ENCODE data around the gene CASR. TPM values are rescaled to one million over a fixed set of nuclear protein-coding genes. Genes with fewer than 3 reads are reported as not detected.
A peak's percentile ranks its signal among the peaks of the same experiment; 100 is the strongest.

CASR gene
- total RNA-seq, 4 donors from 2014 or later, result 0.37 to 1.4 TPM; not detected in 2

- in situ Hi-C loops (cut with MboI; ENCODE audit: low pct_ligation_motif_present in 1 of 4, low pct_unique_long_range_greater_than_20kb in 1 of 4, low sequenced_read_pairs in 3 of 4) (no loop called here), intact Hi-C loops (cut with DNase I; ENCODE audit: low total_unique reads) (no loop called here)
- Histone ChIP-seq H3K4me1 (peaks cover 0 to 25% (median 16%) of the 10 kb centered on the region in 4 donors), H3K27ac (no peak overlapping the region), H3K9me3 (no peaks in the 10 kb centered on the region), H3K4me3 (peak overlapping the region in 3 of 4 donors; percentile 15 to 45 (median 19)), H3K27me3 (peaks cover 42% of the 10 kb centered on the region), H3K36me3 (no peaks in the 10 kb centered on the region)
- TF ChIP-seq EP300 (IDR thresholded peaks at IDR 0.05; ENCODE audit: low read depth) (no peak), POLR2AphosphoS5 (IDR thresholded peaks at IDR 0.05) (no peak), POLR2A (IDR thresholded peaks at IDR 0.05) (no peak)
- TF ChIP-seq, protein P1, sequence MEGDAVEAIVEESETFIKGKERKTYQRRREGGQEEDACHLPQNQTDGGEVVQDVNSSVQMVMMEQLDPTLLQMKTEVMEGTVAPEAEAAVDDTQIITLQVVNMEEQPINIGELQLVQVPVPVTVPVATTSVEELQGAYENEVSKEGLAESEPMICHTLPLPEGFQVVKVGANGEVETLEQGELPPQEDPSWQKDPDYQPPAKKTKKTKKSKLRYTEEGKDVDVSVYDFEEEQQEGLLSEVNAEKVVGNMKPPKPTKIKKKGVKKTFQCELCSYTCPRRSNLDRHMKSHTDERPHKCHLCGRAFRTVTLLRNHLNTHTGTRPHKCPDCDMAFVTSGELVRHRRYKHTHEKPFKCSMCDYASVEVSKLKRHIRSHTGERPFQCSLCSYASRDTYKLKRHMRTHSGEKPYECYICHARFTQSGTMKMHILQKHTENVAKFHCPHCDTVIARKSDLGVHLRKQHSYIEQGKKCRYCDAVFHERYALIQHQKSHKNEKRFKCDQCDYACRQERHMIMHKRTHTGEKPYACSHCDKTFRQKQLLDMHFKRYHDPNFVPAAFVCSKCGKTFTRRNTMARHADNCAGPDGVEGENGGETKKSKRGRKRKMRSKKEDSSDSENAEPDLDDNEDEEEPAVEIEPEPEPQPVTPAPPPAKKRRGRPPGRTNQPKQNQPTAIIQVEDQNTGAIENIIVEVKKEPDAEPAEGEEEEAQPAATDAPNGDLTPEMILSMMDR (IDR thresholded peaks at IDR 0.05), result no peak
- WGBS, 2 donors (ENCODE audit: low coverage in 1 of 2), result 10% methylated on average over 47 of the region's 64 CpGs; no CpG with 5 or more reads in 1 of the 2 donors
- no peak for DNase-seq
Measured at GRCh38 chr3:122183893-122184590, 574 bp downstream of the CASR start.

DNA sequence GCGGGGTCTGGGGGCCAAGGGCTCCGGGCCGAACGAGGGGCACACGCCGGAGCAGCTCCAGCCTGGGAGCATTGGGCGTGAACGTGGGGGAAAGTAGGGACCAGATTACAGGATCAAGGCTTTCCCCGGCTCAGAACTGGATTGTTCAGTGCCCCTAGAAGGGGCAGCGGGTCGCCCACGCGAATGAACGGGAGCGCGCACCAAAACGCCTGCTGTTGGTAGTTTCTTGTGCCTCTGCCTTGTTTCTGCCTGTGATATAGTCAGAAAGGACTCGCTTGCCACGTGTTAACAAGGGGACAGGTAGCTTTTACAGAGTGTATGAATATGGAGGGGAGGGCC lies 1.1 kb downstream of the CASR start:
- Histone ChIP-seq H3K4me3 (peak overlapping the region in 1 of 4 donors; percentile 45), H3K36me3 (no peaks in the 10 kb centered on the region), H3K4me1 (peaks cover 0 to 30% (median 16%) of the 10 kb centered on the region in 4 donors), H3K27me3 (peaks cover 42% of the 10 kb centered on the region), H3K9me3 (no peaks in the 10 kb centered on the region), H3K27ac (no peak overlapping the region)
- in situ Hi-C loops (cut with MboI; ENCODE audit: low pct_ligation_motif_present in 1 of 4, low pct_unique_long_range_greater_than_20kb in 1 of 4, low sequenced_read_pairs in 3 of 4) (no loop called here), intact Hi-C loops (cut with DNase I; ENCODE audit: low total_unique reads) (no loop called here)
- DNase-seq, result no peak
- whole genome bisulfite sequencing, 2 donors (ENCODE audit: low coverage in 1 of 2), result 42 to 50% methylated on average over 16 to 19 of the region's 19 CpGs
- TF ChIP-seq POLR2AphosphoS5 (IDR thresholded peaks at IDR 0.05) (no peak), POLR2A (IDR thresholded peaks at IDR 0.05) (no peak), EP300 (IDR thresholded peaks at IDR 0.05; ENCODE audit: low read depth) (no peak)
- TF ChIP-seq, protein P1 (IDR thresholded peaks at IDR 0.05), result no peak

GRCh38 chr3:122186372-122186771 lies 2.9 kb downstream of the CASR start:
- 25 to 40% methylated on average over 2 of the region's 2 CpGs for WGBS, 2 donors (ENCODE audit: low coverage in 1 of 2)
- TF ChIP-seq, protein P1 (IDR thresholded peaks at IDR 0.05), result no peak
- no peak for TF ChIP-seq POLR2A (IDR thresholded peaks at IDR 0.05)
- TF ChIP-seq EP300 (IDR thresholded peaks at IDR 0.05; ENCODE audit: low read depth), result no peak
- no peak for TF ChIP-seq POLR2AphosphoS5 (IDR thresholded peaks at IDR 0.05)
- Histone ChIP-seq H3K36me3 (no peaks in the 10 kb centered on the region), H3K4me3 (no peak overlapping the region), H3K27ac (peak overlapping the region in 1 of 4 donors; percentile 38), H3K27me3 (peaks cover 37% of the 10 kb centered on the region), H3K4me1 (peaks cover 0 to 30% (median 16%) of the 10 kb centered on the region in 4 donors), H3K9me3 (no peaks in the 10 kb centered on the region)
- in situ Hi-C loops (cut with MboI; ENCODE audit: low pct_ligation_motif_present in 1 of 4, low pct_unique_long_range_greater_than_20kb in 1 of 4, low sequenced_read_pairs in 3 of 4) (no loop called here), intact Hi-C loops (cut with DNase I; ENCODE audit: low total_unique reads) (no loop called here)
- peak; percentile 13 for DNase-seq

DNA sequence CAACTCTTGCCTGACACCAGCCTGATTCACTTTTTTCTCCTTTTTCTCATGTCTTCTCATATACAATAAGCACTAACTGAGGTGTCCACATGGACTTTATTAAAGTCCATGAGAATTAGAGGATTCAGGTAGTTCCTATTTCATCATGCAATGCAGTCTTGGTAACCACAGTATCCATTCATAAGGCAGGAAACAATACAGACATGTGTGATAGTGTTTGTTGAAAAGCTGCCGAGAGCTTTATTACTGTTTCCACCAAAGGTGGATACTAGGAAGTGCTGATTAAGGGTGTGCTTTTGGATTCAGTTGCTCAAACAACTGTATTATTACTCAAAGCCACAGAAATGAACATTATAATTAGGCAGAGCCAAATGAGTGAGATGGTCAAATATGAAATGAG lies 5.3 kb downstream of the CASR start:
- intact Hi-C loops (cut with DNase I; ENCODE audit: low total_unique reads), result no loop called here
- Histone ChIP-seq H3K27ac (peak overlapping the region in 1 of 4 donors; percentile 40), H3K27me3 (peaks cover 16% of the 10 kb centered on the region)

More for the DNA sequence above, 5.3 kb downstream of the CASR start:
- no peaks in the 10 kb centered on the region for H3K36me3 ChIP-seq
- in situ Hi-C loops (cut with MboI; ENCODE audit: low pct_ligation_motif_present in 1 of 4, low pct_unique_long_range_greater_than_20kb in 1 of 4, low sequenced_read_pairs in 3 of 4), result no loop called here
- DNase-seq, result no peak
- no peak overlapping the region for H3K4me3 ChIP-seq
- H3K4me1 ChIP-seq, result peaks cover 0 to 28% (median 12%) of the 10 kb centered on the region in 4 donors
- 50% methylated on average over 1 of the region's 1 CpG; no CpG with 5 or more reads in 1 of the 2 donors for WGBS, 2 donors (ENCODE audit: low coverage in 1 of 2)
- H3K9me3 ChIP-seq, result no peaks in the 10 kb centered on the region
- TF ChIP-seq POLR2A (IDR thresholded peaks at IDR 0.05) (no peak), POLR2AphosphoS5 (IDR thresholded peaks at IDR 0.05) (no peak), EP300 (IDR thresholded peaks at IDR 0.05; ENCODE audit: low read depth) (no peak)
- TF ChIP-seq, protein P1 (IDR thresholded peaks at IDR 0.05), result no peak

Measured in transverse colon (tissue), 4 donors.